ENCODE results near the gene GCM1. TPM values are rescaled to one million over a fixed set of nuclear protein-coding genes. Genes with fewer than 3 reads are reported as not detected.

Gene GCM1
- total and polyA plus RNA-seq, 9 of the 15 experiments (the other 6 are each of a cell fraction or from before 2014, with no cell fraction given) = not detected

GRCh38 chr6:53161481-53162009 lies 12.9 kb upstream of the GCM1 start (continued):
- TF ChIP-seq E2F6 (IDR thresholded peaks at IDR 0.05; ENCODE audit: borderline replicate concordance in 1 of 2, extremely low read depth in 1 of 2, insufficient read depth in 1 of 2, insufficient read length in 1 of 2, low read depth in 1 of 2, low read length in 1 of 2, poor library complexity in 1 of 2, severe bottlenecking in 1 of 2) = no peak
- TF ChIP-seq PTRF (tag; IDR thresholded peaks at IDR 0.05) = no peak
- TF ChIP-seq ZNF551 (CRISPR knock-in tag; IDR thresholded peaks at IDR 0.05) = no peak

DNA sequence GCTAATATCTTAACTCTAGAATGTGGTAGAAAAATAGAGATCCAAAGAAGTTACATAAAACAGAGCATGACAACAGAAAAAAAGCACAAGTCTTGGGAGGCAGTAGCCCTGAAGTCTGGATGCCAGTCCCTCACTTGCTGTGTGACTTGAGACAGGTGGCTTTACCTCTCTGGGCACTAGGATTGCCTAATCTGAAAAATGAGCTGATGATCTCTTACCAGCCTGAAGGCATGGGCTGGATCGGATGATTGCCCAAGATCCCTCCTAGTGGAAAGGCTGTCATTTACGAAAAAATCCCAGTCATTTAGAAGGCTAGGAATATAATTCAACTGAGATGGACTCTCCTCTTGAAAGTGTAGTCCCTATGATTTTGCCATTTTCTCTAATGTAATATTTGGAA lies 10.9 kb upstream of the GCM1 start:
- POLR2A ChIA-PET = interaction anchor here (1.6 kb wide), 1 partner anchor 13 kb away, joined by 4 read pairs; no protein-coding TSS in a partner anchor
- WGBS (ENCODE audit: insufficient coverage, low coverage, missing lambda C conversion rate) = 0% methylated on average over 2 of the region's 2 CpGs
- no TSS peak for BruUV-seq (replicated peaks)
- TF ChIP-seq ARID2 (IDR thresholded peaks at IDR 0.05) = no peak
- TF ChIP-seq MEIS2 (IDR thresholded peaks at IDR 0.05; ENCODE audit: partially characterized antibody) = no peak
- no peak for TF ChIP-seq ZNF584 (CRISPR knock-in tag; IDR thresholded peaks at IDR 0.05; ENCODE audit: low read depth)
- no peak for TF ChIP-seq ZNF165 (CRISPR knock-in tag; IDR thresholded peaks at IDR 0.05; ENCODE audit: borderline replicate concordance)
- no peak for TF ChIP-seq ZNF184 (CRISPR knock-in tag; IDR thresholded peaks at IDR 0.05)
- peak; percentile 80 for TF ChIP-seq ZFP36 (IDR thresholded peaks at IDR 0.05; ENCODE audit: low read depth, low read length, partially characterized antibody)
- no peak for TF ChIP-seq PTTG1 (tag; IDR thresholded peaks at IDR 0.05; ENCODE audit: low read depth)
- TF ChIP-seq, protein P1, sequence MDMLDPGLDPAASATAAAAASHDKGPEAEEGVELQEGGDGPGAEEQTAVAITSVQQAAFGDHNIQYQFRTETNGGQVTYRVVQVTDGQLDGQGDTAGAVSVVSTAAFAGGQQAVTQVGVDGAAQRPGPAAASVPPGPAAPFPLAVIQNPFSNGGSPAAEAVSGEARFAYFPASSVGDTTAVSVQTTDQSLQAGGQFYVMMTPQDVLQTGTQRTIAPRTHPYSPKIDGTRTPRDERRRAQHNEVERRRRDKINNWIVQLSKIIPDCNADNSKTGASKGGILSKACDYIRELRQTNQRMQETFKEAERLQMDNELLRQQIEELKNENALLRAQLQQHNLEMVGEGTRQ (CRISPR knock-in tag; IDR thresholded peaks at IDR 0.05) = no peak
- TF ChIP-seq, protein P2, sequence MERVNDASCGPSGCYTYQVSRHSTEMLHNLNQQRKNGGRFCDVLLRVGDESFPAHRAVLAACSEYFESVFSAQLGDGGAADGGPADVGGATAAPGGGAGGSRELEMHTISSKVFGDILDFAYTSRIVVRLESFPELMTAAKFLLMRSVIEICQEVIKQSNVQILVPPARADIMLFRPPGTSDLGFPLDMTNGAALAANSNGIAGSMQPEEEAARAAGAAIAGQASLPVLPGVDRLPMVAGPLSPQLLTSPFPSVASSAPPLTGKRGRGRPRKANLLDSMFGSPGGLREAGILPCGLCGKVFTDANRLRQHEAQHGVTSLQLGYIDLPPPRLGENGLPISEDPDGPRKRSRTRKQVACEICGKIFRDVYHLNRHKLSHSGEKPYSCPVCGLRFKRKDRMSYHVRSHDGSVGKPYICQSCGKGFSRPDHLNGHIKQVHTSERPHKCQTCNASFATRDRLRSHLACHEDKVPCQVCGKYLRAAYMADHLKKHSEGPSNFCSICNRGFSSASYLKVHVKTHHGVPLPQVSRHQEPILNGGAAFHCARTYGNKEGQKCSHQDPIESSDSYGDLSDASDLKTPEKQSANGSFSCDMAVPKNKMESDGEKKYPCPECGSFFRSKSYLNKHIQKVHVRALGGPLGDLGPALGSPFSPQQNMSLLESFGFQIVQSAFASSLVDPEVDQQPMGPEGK (CRISPR knock-in tag; IDR thresholded peaks at IDR 0.05; ENCODE audit: borderline replicate concordance) = no peak
- no peak for TF ChIP-seq PRPF4 (IDR thresholded peaks at IDR 0.05; ENCODE audit: insufficient read depth, low read depth, low read length, poor library complexity, severe bottlenecking)
- TF ChIP-seq CEBPG (CRISPR knock-in tag; IDR thresholded peaks at IDR 0.05) = no peak
- TF ChIP-seq CEBPG (tag; conservative IDR thresholded peaks at IDR 0.05 in 1 of 2, IDR thresholded peaks at IDR 0.05 in 1 of 2) = peak; percentile 24 to 56; a peak in 2 of 4 replicates
- no peak for TF ChIP-seq ZNF696 (CRISPR knock-in tag; conservative IDR thresholded peaks at IDR 0.05)
- no peak for TF ChIP-seq NR2C1 (IDR thresholded peaks at IDR 0.05)
- no peak for TF ChIP-seq NR2C1 (tag; IDR thresholded peaks at IDR 0.05)

More for the DNA sequence above, 10.9 kb upstream of the GCM1 start:
- Histone ChIP-seq H3K4me2 (ENCODE audit: insufficient read depth, low read length) (no peak overlapping the region), H3K4me3 (no peak overlapping the region), H3K79me2 (ENCODE audit: control insufficient read depth, insufficient read depth, low read length) (no peaks in the 10 kb centered on the region), H4K20me1 (replicated peaks; ENCODE audit: control insufficient read depth, insufficient read depth, low read length) (no peaks in the 10 kb centered on the region), H2AFZ (ENCODE audit: low read depth, low read length) (no peak overlapping the region), H3K9ac (ENCODE audit: insufficient read depth in 1 of 2, low read depth in 2 of 2, low read length in 2 of 2) (no peak overlapping the region), H3K27ac (ENCODE audit: extremely low read depth, low read depth, low read length) (no peak overlapping the region), H3K9me1 (ENCODE audit: control insufficient read depth, insufficient read depth, low read length) (no peaks in the 10 kb centered on the region), H3K9me3 (replicated peaks; ENCODE audit: control insufficient read depth, insufficient read depth, low read depth, low read length) (no peaks in the 10 kb centered on the region), H3K36me3 (ENCODE audit: control insufficient read depth, insufficient read depth, low read length) (no peaks in the 10 kb centered on the region), H3K4me1 (replicated peaks in 1 of 2; ENCODE audit: control insufficient read depth in 2 of 2, insufficient read depth in 2 of 2, low read length in 2 of 2) (no peaks in the 10 kb centered on the region), H3K27me3 (ENCODE audit: control insufficient read depth in 2 of 2, insufficient read depth in 2 of 2, low read length in 2 of 2) (peaks cover 16 to 17% of the 10 kb centered on the region in 2 experiments)
- CTCF ChIA-PET (ENCODE audit: low intra/inter-chr PET ratio) = no interaction called here
- in situ Hi-C loops (cut with MboI) = no loop called here
- ATAC-seq (no peak), FAIRE-seq (no peak), DNase-seq (ENCODE audit: extremely low read depth in 1 of 4, low spot score in 3 of 4) (no peak)
- intact Hi-C loops (cut with micrococcal nuclease) = no loop called here
